PC-3 (cell line): ENCODE results near the gene PRKCE.

Experiments used
- CTCF ChIP-seq: fragments of 300-600 bp; sonication (generic); conservative IDR thresholded peaks from 2 replicates; pipeline ENCODE4 v1.5.1; 2017; ENCODE audit warnings: antibody characterized with exemption, low read depth, mild to moderate bottlenecking, low read length
- EZH2 ChIP-seq: fragments of 300-600 bp; sonication (generic); IDR thresholded peaks from one replicate; pipeline ENCODE4 v1.6.1; 2017; ENCODE audit warnings: antibody characterized with exemption, mild to moderate bottlenecking, low read length; ENCODE audit not compliant: unreplicated experiment

GRCh38 chr2:45614871-45615415 lies 36.5 kb upstream of the PRKCE start:
- TF ChIP-seq CTCF (no peak), EZH2 (no peak)
